ENCODE data around the gene TNFRSF6B. TPM values are rescaled to one million over a fixed set of nuclear protein-coding genes. Genes with fewer than 3 reads are reported as not detected.

TNFRSF6B gene
- total and polyA plus RNA-seq, 2 of the 4 experiments (the other 2 are of a cell fraction) = 1.3 to 11.0 TPM

- Histone ChIP-seq H3K9me3 (ENCODE audit: control insufficient read depth, insufficient read depth, low read length) (no peaks in the 10 kb centered on the region), H2AK5ac (ENCODE audit: low read depth, low read length) (no peak overlapping the region), H3K4ac (ENCODE audit: low read depth, low read length) (no peak overlapping the region), H3K9me1 (ENCODE audit: insufficient read depth, low read length) (no peaks in the 10 kb centered on the region), H3K4me3 (ENCODE audit: insufficient read depth, low read depth, low read length) (no peak overlapping the region), H2BK15ac (ENCODE audit: low read depth, low read length) (no peak overlapping the region), H3K36me3 (ENCODE audit: control insufficient read depth, insufficient read depth, low read length) (peaks cover 27% of the 10 kb centered on the region), H3K9ac (ENCODE audit: low read depth, low read length) (no peak overlapping the region), H3K4me1 (ENCODE audit: control insufficient read depth, insufficient read depth, low read length) (peaks cover 19% of the 10 kb centered on the region), H2AK9ac (replicated peaks; ENCODE audit: low read depth, low read length, poor library complexity) (no peak overlapping the region), H4K91ac (ENCODE audit: insufficient read depth, low read depth, low read length) (no peak overlapping the region), H4K5ac (ENCODE audit: low read depth, low read length) (no peak overlapping the region), H2BK20ac (ENCODE audit: low read depth, low read length) (no peak overlapping the region), H3K56ac (ENCODE audit: extremely low read depth, insufficient read depth, low read length) (no peak overlapping the region), H2BK5ac (ENCODE audit: low read depth, low read length, poor library complexity, severe bottlenecking) (no peak overlapping the region), H3K23ac (ENCODE audit: low read depth, low read length) (no peak overlapping the region), H3K27ac (ENCODE audit: insufficient read depth, low read length) (no peak overlapping the region), H3K27me3 (ENCODE audit: control insufficient read depth, insufficient read depth, low read length) (no peaks in the 10 kb centered on the region), H4K20me1 (ENCODE audit: insufficient read depth, low read length) (no peaks in the 10 kb centered on the region), H3K18ac (ENCODE audit: low read depth, low read length) (no peak overlapping the region), H2AFZ (replicated peaks; ENCODE audit: low read length, poor library complexity) (no peak overlapping the region), H2BK120ac (ENCODE audit: low read depth, low read length) (no peak overlapping the region), H3K4me2 (ENCODE audit: low read depth, low read length) (no peak overlapping the region), H3K14ac (replicated peaks; ENCODE audit: low read depth, low read length) (no peak overlapping the region), H3K79me1 (ENCODE audit: low read depth in 1 of 2, low read length in 2 of 2) (peaks cover 20 to 76% of the 10 kb centered on the region in 2 experiments), H4K8ac (ENCODE audit: low read depth in 2 of 2, low read length in 2 of 2) (no peak overlapping the region)
- ATAC-seq (ENCODE audit: low read depth) (no peak), DNase-seq (no peak)
- WGBS, 2 experiments (ENCODE audit: extremely low coverage in 2 of 2, insufficient read length in 1 of 2) = no CpG with 5 or more reads among the region's 15 CpGs
- intact Hi-C loops (cut with micrococcal nuclease) = no loop called here
- BruUV-seq (replicated peaks) = no TSS peak
- in situ Hi-C loops (cut with MboI; ENCODE audit: low sequenced_read_pairs) = loop anchor here (10.0 kb wide), 1 partner anchor 161 kb away; the partner anchor contains the start of genes ABHD16B and TPD52L2
- no peak for TF ChIP-seq USF2 (IDR thresholded peaks at IDR 0.05; ENCODE audit: low read depth, low read length)
- no peak for TF ChIP-seq CHD1 (IDR thresholded peaks at IDR 0.05; ENCODE audit: low read depth, low read length)
- TF ChIP-seq CEBPB (IDR thresholded peaks at IDR 0.05; ENCODE audit: low read depth, low read length) = no peak
- no peak for TF ChIP-seq CTCF (conservative IDR thresholded peaks at IDR 0.05; ENCODE audit: low read depth, low read length)
- no peak for TF ChIP-seq RCOR1 (IDR thresholded peaks at IDR 0.05; ENCODE audit: insufficient replicate concordance, low read length)
- no peak for TF ChIP-seq SMC3 (IDR thresholded peaks at IDR 0.05; ENCODE audit: low read depth, low read length)
- no peak for TF ChIP-seq ELK1 (IDR thresholded peaks at IDR 0.05; ENCODE audit: borderline replicate concordance, low read depth, low read length)
- TF ChIP-seq MAZ (IDR thresholded peaks at IDR 0.05; ENCODE audit: borderline replicate concordance, low read depth, low read length) = no peak
- TF ChIP-seq FOS (IDR thresholded peaks at IDR 0.05; ENCODE audit: low read depth, low read length) = no peak
- TF ChIP-seq POLR2A (IDR thresholded peaks at IDR 0.05; ENCODE audit: low read depth, low read length) = no peak
- TF ChIP-seq MXI1 (IDR thresholded peaks at IDR 0.05; ENCODE audit: borderline replicate concordance, low read depth, low read length) = no peak
- no peak for TF ChIP-seq MAFK (IDR thresholded peaks at IDR 0.05; ENCODE audit: low read depth, low read length)
- no peak for TF ChIP-seq RFX5 (IDR thresholded peaks at IDR 0.05; ENCODE audit: low read depth, low read length)
- TF ChIP-seq NFE2L2 (IDR thresholded peaks at IDR 0.05; ENCODE audit: low read depth, low read length) = no peak
- no peak for TF ChIP-seq BHLHE40 (IDR thresholded peaks at IDR 0.05; ENCODE audit: low read depth, low read length)
- no peak for TF ChIP-seq RAD21 (IDR thresholded peaks at IDR 0.05; ENCODE audit: low read length)
- ChIA-PET POLR2A (ENCODE audit: unreplicated experiment) (no interaction called here), CTCF (no interaction called here)
- dilution Hi-C loops (cut with HindIII; ENCODE audit: low sequenced_read_pairs, unreplicated experiment) = no loop called here
Observed at GRCh38 chr20:63703471-63703975, 7.1 kb downstream of the TNFRSF6B start.
